Measurements from ENCODE around the gene ARHGAP23. TPM values are rescaled to one million over a fixed set of nuclear protein-coding genes. Genes with fewer than 3 reads are reported as not detected.

ARHGAP23 gene
- total RNA-seq, 2 donors from 2014 or later, result 5.2 to 10.9 TPM

DNA sequence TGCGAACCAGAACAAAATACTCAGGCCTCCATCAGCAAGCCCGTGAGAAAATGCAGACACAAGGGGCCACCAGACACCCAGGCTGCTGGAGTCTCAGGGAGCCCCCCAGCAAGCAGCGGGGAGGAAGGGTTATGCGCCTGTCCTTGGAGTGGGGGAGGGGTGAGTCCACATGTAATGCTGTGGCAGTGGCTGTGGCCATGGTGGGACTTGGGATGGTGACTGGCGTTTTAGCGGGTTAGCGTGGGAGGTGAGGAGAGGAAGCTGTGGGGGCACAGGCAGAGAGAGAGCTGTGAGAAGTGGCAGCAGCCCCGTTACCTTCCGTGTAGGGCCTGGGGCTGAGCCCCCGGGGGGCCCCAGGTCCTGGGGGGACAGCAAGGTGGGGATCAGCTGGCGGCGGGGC lies 119.2 kb downstream of the ARHGAP23 start:
- Histone ChIP-seq H3K4me1 (no peaks in the 10 kb centered on the region), H3K9me3 (no peaks in the 10 kb centered on the region), H3K27ac (no peak overlapping the region), H3K27me3 (no peaks in the 10 kb centered on the region), H3K36me3 (replicated peaks in 1 of 2; ENCODE audit: insufficient read depth in 1 of 2, low read depth in 2 of 2) (no peaks in the 10 kb centered on the region), H3K4me3 (no peak overlapping the region)
- TF ChIP-seq POLR2A (IDR thresholded peaks at IDR 0.05), result no peak
- intact Hi-C loops (cut with DNase I), result no loop called here
- no peak for DNase-seq
- ATAC-seq, result no peak
- 77 to 91% methylated on average over 11 to 12 of the region's 12 CpGs for WGBS, 2 donors

DNA sequence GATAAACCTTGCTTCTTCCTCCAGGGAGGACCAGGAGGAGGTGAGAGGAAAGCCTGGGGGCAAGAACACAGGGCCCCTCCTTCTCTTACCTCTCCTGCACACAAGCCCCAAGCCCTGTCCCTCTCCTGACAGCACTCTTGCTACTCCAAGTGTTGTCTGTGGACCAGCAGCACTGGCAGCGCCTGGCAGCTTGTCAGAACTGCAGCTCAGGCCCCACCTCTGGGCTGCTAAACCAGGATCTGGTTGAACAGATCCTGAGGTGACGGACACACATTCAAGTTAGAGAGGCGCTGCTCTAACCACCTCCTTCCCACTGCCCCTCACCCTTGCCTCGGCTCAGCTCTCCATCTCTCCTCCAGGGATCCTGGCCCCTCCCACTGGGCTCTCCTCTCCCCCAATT lies 121.0 kb downstream of the ARHGAP23 start:
- ATAC-seq, result no peak
- no peak for TF ChIP-seq POLR2A (IDR thresholded peaks at IDR 0.05)
- TF ChIP-seq, protein P1, sequence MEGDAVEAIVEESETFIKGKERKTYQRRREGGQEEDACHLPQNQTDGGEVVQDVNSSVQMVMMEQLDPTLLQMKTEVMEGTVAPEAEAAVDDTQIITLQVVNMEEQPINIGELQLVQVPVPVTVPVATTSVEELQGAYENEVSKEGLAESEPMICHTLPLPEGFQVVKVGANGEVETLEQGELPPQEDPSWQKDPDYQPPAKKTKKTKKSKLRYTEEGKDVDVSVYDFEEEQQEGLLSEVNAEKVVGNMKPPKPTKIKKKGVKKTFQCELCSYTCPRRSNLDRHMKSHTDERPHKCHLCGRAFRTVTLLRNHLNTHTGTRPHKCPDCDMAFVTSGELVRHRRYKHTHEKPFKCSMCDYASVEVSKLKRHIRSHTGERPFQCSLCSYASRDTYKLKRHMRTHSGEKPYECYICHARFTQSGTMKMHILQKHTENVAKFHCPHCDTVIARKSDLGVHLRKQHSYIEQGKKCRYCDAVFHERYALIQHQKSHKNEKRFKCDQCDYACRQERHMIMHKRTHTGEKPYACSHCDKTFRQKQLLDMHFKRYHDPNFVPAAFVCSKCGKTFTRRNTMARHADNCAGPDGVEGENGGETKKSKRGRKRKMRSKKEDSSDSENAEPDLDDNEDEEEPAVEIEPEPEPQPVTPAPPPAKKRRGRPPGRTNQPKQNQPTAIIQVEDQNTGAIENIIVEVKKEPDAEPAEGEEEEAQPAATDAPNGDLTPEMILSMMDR (IDR thresholded peaks at IDR 0.05), result no peak
- H3K4me1 ChIP-seq, result no peaks in the 10 kb centered on the region
- no peaks in the 10 kb centered on the region for H3K36me3 ChIP-seq (replicated peaks in 1 of 2; ENCODE audit: insufficient read depth in 1 of 2, low read depth in 2 of 2)
- H3K4me3 ChIP-seq, result no peak overlapping the region
- H3K9me3 ChIP-seq, result no peaks in the 10 kb centered on the region
- WGBS, 2 donors, result 66 to 77% methylated on average over 2 to 4 of the region's 4 CpGs
- intact Hi-C loops (cut with DNase I), result no loop called here
- no peak overlapping the region for H3K27ac ChIP-seq
- H3K27me3 ChIP-seq, result no peaks in the 10 kb centered on the region
- DNase-seq, result no peak

- Histone ChIP-seq H3K36me3 (replicated peaks in 1 of 2; ENCODE audit: insufficient read depth in 1 of 2, low read depth in 2 of 2) (no peaks in the 10 kb centered on the region), H3K27ac (no peak overlapping the region), H3K4me1 (no peaks in the 10 kb centered on the region), H3K4me3 (no peak overlapping the region), H3K27me3 (no peaks in the 10 kb centered on the region), H3K9me3 (no peaks in the 10 kb centered on the region)
- DNase-seq, result peak; percentile 36 to 80 (median 44)
- intact Hi-C loops (cut with DNase I), result no loop called here
- 35 to 80% methylated on average over 1 to 8 of the region's 8 CpGs for WGBS, 2 donors
- ATAC-seq, result peak; percentile 36
- TF ChIP-seq POLR2A (IDR thresholded peaks at IDR 0.05), result no peak
- TF ChIP-seq, protein P1 (IDR thresholded peaks at IDR 0.05), result no peak
Measured at GRCh38 chr17:38550661-38551060, 122.4 kb downstream of the ARHGAP23 start.

- H3K36me3 ChIP-seq (replicated peaks in 1 of 2; ENCODE audit: insufficient read depth in 1 of 2, low read depth in 2 of 2), result no peaks in the 10 kb centered on the region
- DNase-seq (no peak), ATAC-seq (no peak)
- 75 to 82% methylated on average over 6 to 8 of the region's 9 CpGs for WGBS, 2 donors
- no peak overlapping the region for H3K27ac ChIP-seq
- no peaks in the 10 kb centered on the region for H3K9me3 ChIP-seq
- no peak overlapping the region for H3K4me3 ChIP-seq
- TF ChIP-seq POLR2A (IDR thresholded peaks at IDR 0.05), result no peak
- TF ChIP-seq, protein P1 (IDR thresholded peaks at IDR 0.05), result no peak
- intact Hi-C loops (cut with DNase I), result no loop called here
- no peaks in the 10 kb centered on the region for H3K4me1 ChIP-seq
- no peaks in the 10 kb centered on the region for H3K27me3 ChIP-seq
Measured at GRCh38 chr17:38551121-38551520, 122.9 kb downstream of the ARHGAP23 start.

GRCh38 chr17:38552343-38552742 lies 124.1 kb downstream of the ARHGAP23 start:
- no peaks in the 10 kb centered on the region for H3K27me3 ChIP-seq
- no peaks in the 10 kb centered on the region for H3K36me3 ChIP-seq (replicated peaks in 1 of 2; ENCODE audit: insufficient read depth in 1 of 2, low read depth in 2 of 2)
- H3K4me3 ChIP-seq, result no peak overlapping the region
- 83 to 89% methylated on average over 14 to 17 of the region's 17 CpGs for WGBS, 2 donors
- TF ChIP-seq POLR2A (IDR thresholded peaks at IDR 0.05), result no peak
- TF ChIP-seq, protein P1 (IDR thresholded peaks at IDR 0.05), result no peak
- peaks cover 3% of the 10 kb centered on the region for H3K4me1 ChIP-seq
- no peak for ATAC-seq
- DNase-seq, result no peak
- intact Hi-C loops (cut with DNase I), result no loop called here
- H3K27ac ChIP-seq, result no peak overlapping the region
- no peaks in the 10 kb centered on the region for H3K9me3 ChIP-seq
